ENCODE results near the gene EPHA6.
A peak's percentile ranks its signal among the peaks of the same experiment; 100 is the strongest.

EPHA6 gene

GRCh38 chr3:96813820-96814650 is at the start of gene EPHA6:
TSS of gene EPHA6 (plus strand) at chr3:96814594.
- no peak for DNase-seq (ENCODE audit: low read depth in 1 of 2, low spot score in 1 of 2)

- no peak for DNase-seq (ENCODE audit: low read depth in 1 of 2, low spot score in 1 of 2)
Measured at GRCh38 chr3:96776818-96777217, 37.6 kb upstream of the EPHA6 start.

- DNase-seq (ENCODE audit: low read depth in 1 of 2, low spot score in 1 of 2): no peak
Measured at GRCh38 chr3:96779810-96780209, 34.6 kb upstream of the EPHA6 start.

GRCh38 chr3:96796101-96796500 is 18.3 kb upstream of the EPHA6 start:
- DNase-seq (ENCODE audit: low read depth in 1 of 2, low spot score in 1 of 2): no peak

GRCh38 chr3:96803870-96804269 is 10.5 kb upstream of the EPHA6 start:
- no peak for DNase-seq (ENCODE audit: low read depth in 1 of 2, low spot score in 1 of 2)

GRCh38 chr3:96806341-96806740 is 8.1 kb upstream of the EPHA6 start:
- no peak for DNase-seq (ENCODE audit: low read depth in 1 of 2, low spot score in 1 of 2)

- DNase-seq (ENCODE audit: low read depth in 1 of 2, low spot score in 1 of 2): peak in 1 of 2 donors; percentile 40
Measured at GRCh38 chr3:96813134-96813819, 1.1 kb upstream of the EPHA6 start.

GRCh38 chr3:96814651-96815567 is 515 bp downstream of the EPHA6 start:
- DNase-seq (ENCODE audit: low read depth in 1 of 2, low spot score in 1 of 2): no peak

GRCh38 chr3:96831175-96831574 is 16.8 kb downstream of the EPHA6 start:
- DNase-seq (ENCODE audit: low read depth in 1 of 2, low spot score in 1 of 2): no peak

- no peak for DNase-seq (ENCODE audit: low read depth in 1 of 2, low spot score in 1 of 2)
Measured at GRCh38 chr3:96833301-96833700, 18.9 kb downstream of the EPHA6 start.

GRCh38 chr3:96836153-96836915 is 21.9 kb downstream of the EPHA6 start:
- no peak for DNase-seq (ENCODE audit: low read depth in 1 of 2, low spot score in 1 of 2)

- DNase-seq (ENCODE audit: low read depth in 1 of 2, low spot score in 1 of 2): no peak
Measured at GRCh38 chr3:96843505-96844203, 29.3 kb downstream of the EPHA6 start.

GRCh38 chr3:96844204-96844514 is 29.8 kb downstream of the EPHA6 start:
- no peak for DNase-seq (ENCODE audit: low read depth in 1 of 2, low spot score in 1 of 2)

- no peak for DNase-seq (ENCODE audit: low read depth in 1 of 2, low spot score in 1 of 2)
Measured at GRCh38 chr3:96852849-96853248, 38.5 kb downstream of the EPHA6 start.

- no peak for DNase-seq (ENCODE audit: low read depth in 1 of 2, low spot score in 1 of 2)
Measured at GRCh38 chr3:96860882-96861281, 46.5 kb downstream of the EPHA6 start.

- DNase-seq (ENCODE audit: low read depth in 1 of 2, low spot score in 1 of 2): no peak
Measured at GRCh38 chr3:96863129-96863740, 48.8 kb downstream of the EPHA6 start.

- no peak for DNase-seq (ENCODE audit: low read depth in 1 of 2, low spot score in 1 of 2)
Measured at GRCh38 chr3:96865605-96866004, 51.2 kb downstream of the EPHA6 start.

GRCh38 chr3:96869316-96869715 is 54.9 kb downstream of the EPHA6 start:
- DNase-seq (ENCODE audit: low read depth in 1 of 2, low spot score in 1 of 2): no peak

- DNase-seq (ENCODE audit: low read depth in 1 of 2, low spot score in 1 of 2): no peak
Measured at GRCh38 chr3:96877510-96877909, 63.1 kb downstream of the EPHA6 start.

- no peak for DNase-seq (ENCODE audit: low read depth in 1 of 2, low spot score in 1 of 2)
Measured at GRCh38 chr3:96900031-96900430, 85.6 kb downstream of the EPHA6 start.
